ENCODE results near the gene KLRC4.

DNA sequence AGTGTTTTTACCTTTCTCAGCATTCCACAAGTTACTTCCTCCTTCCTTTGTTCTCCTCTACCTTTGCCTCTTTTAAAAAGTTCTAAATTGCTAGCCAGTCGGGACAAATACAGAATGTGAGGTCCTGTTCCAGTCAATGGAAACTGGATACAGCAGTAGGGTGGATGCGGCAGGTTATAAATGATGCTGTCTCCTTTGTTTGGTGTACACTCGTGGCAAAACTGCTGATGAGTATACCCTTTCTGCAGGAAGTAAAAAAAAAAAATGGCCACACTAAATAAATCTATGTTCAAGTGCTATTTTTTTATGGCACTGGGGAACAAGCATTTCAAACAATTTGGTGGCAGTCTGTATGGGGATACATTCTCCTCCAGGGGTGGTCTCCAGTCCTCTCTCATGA lies 47.2 kb downstream of the KLRC4 start:
- TF ChIP-seq, protein P1, sequence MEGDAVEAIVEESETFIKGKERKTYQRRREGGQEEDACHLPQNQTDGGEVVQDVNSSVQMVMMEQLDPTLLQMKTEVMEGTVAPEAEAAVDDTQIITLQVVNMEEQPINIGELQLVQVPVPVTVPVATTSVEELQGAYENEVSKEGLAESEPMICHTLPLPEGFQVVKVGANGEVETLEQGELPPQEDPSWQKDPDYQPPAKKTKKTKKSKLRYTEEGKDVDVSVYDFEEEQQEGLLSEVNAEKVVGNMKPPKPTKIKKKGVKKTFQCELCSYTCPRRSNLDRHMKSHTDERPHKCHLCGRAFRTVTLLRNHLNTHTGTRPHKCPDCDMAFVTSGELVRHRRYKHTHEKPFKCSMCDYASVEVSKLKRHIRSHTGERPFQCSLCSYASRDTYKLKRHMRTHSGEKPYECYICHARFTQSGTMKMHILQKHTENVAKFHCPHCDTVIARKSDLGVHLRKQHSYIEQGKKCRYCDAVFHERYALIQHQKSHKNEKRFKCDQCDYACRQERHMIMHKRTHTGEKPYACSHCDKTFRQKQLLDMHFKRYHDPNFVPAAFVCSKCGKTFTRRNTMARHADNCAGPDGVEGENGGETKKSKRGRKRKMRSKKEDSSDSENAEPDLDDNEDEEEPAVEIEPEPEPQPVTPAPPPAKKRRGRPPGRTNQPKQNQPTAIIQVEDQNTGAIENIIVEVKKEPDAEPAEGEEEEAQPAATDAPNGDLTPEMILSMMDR (IDR thresholded peaks at IDR 0.05; ENCODE audit: borderline replicate concordance, extremely low read depth, low read length, poor library complexity, severe bottlenecking) = no peak
- no peak for TF ChIP-seq EZH2 (IDR thresholded peaks at IDR 0.05; ENCODE audit: borderline replicate concordance, low read depth, low read length, severe bottlenecking)

Measured in DND-41 (cell line).